HG03354 (cell line): Measurements from ENCODE around the gene UBE2V1.
"Not testable (repeated sequence)": the region's sequence is repeated elsewhere in the genome, so short reads cannot be mapped to it uniquely, and the experiment has no call there.

Source experiments
- ATAC-seq: cut with Tn5 transposase; IDR thresholded peaks from one replicate; pipeline ENCODE4 v1.9.1; 2021; ENCODE audit warnings: mild to moderate bottlenecking; ENCODE audit not compliant: unreplicated experiment, poor library complexity, severe bottlenecking

Gene UBE2V1

DNA sequence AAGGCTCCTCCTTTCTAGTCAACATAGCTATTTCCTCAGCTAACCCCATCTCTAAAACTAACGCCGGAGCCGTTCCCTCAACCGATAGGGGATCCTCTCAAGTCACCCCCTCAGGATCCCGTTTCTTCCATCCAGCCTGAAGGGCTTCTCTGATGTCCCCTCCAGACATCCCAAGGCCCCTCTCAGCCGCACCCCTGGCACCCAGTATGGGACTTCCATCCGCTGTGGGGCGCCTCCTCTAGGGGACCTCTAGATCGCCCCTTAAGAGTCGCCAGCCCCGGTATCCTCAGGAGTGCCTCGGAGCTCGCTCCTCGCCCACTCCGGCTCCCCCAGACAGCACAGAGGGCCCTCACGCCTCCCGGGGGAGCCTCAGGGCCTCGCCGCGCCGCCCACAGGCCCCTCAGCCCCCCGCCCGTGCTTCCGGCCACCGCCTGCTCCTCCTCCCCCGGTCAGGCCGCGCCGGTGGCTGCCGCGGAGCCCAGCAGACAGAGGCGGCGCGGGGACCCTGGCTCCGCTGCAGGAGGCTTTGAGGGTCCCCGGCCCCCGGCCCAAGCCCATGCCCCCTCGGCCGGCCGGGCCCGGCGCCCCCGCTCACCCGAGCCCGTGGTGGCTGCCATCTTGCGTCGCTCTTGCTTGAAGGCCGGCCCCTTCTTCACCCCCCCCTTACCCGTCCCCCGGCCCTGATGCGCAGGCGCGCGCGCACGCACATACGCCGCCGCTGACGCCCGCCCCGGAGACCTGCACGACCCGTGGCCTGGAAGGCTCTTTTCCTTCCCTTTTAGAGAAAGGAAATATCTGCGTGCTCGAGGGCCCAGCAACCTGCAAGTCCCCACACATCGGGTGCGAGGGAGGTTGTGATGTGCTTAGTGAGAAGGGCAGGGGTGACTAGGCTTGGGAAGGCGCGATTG, at the start of gene UBE2V1:
TSS of gene UBE2V1 (minus strand) at position 639 of the 908 bp plus-strand sequence. CDS start at position 617, 22 bp downstream.
- peak; percentile 47 for ATAC-seq

DNA sequence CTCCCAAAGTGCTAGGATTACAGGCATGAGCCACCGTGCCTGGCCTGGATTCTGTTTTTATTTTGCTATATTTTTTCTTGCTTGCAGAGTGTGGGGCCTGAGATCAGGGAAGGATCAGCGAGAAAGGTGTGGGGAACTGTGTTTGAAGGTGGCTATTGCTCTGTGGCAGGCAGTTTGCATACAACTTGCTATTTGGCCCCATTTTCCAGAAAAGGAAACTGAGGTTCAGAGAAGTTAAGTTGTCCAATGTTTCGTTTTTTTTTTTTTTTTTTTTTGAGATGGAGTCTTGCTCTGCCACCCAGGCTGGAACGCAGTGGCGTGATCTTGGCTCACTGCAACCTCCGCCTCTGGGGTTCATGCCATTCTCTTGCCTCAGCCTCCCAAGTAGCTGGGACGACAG, 48.5 kb upstream of the UBE2V1 start:
- not testable (repeated sequence) for ATAC-seq

- ATAC-seq: peak; percentile 91
Measured at GRCh38 chr20:50153500-50154377, 40.8 kb upstream of the UBE2V1 start, which contains the start of gene PEDS1. PEDS1 (minus strand) TSS chr20:50153723; CDS start chr20:50153637, 86 bp downstream.

DNA sequence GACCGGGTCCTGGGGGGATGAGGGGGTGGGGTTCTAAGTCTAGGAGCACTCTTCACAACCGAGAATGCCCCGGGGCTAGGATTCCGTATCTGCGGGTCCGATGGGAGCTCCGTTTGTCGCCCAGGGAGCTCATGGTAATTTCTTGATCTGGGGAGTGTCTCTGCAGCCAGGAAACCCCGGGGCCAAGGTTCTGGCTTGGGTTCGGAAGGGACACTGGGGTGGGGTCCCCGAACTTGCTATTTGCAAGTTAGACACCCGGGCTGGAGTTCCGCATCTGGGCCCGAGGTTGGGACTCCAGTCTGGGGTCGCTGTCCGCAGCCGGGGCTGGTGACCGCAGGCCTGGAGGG, 40.2 kb upstream of the UBE2V1 start:
- ATAC-seq: peak; percentile 24

DNA sequence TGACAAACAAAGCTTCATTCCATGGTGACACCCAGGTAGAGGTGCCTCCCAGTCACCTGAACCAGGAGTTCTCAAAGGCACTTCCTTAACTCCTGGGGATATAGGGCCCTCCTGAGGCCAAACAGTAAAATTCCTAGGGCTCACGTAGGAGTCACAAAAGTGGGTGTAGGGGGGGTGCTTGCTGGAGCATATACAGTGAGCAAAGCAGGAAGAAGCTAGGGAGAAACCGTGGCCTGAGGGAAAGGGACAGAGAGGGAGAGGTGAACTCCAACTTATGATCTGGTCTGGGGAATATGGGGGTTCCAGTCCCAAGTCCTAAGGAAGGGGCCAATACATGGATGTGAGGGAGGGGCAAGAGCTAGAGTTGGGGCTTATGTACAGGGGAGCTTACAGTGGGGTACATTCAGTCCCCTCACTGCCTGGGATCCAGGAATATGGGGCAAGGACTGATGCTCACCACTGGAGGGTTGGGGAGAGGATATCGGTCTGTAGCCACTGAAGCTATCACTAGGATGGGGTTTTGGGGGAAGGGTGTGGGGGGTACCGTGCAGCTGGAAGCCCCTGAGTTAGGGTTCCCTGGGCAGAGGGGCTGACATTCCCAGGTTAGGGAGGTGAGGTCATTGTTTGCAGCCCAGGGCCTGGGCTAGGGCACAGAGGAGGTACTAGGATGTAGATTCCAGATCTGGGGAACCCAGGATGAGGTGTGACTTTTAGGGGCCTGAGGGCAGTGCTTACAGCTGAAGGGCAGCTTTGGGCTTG, 39.6 kb upstream of the UBE2V1 start:
- no peak for ATAC-seq

GRCh38 chr20:50151034-50151743, 38.2 kb upstream of the UBE2V1 start:
- ATAC-seq: no peak

DNA sequence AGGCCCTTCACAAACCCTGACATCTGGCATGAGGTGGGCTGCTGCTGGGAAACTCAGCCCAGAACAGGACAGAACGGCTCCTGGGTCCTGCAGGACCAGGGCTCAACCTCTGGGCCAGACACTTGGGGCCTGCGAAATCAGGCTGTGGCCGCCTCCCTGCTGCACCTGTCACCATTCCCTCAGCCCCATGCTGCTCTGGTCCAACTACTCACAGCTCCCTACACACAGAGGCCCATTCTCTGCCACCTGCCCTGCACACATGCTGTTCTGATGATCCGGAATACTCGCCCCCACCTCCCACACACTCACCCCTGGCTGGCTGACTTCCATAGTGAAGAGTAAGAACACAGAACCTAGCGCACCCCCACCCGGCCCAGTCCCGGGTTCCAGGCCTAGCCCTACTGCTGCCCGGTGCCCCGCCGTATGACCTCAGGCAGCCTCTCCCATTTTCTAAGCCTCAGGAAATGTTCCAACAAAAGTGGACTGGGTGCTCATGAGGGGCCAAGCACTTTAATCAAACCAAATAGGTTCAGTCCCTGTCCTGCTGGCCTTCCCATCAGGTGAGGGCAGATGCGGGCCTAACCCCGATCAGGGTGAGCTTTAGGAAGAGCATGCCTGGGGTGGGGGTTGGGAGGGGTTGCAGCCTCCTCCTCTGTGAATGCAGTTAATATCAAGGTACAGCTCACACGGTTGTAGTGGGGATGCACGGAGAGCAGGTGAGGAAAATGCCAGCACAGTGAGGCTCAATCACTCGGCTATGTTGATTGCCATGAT, 36.7 kb upstream of the UBE2V1 start:
- ATAC-seq: no peak

GRCh38 chr20:50146732-50147662, 34.0 kb upstream of the UBE2V1 start:
- peak; percentile 69 for ATAC-seq

GRCh38 chr20:50146214-50146613, 33.3 kb upstream of the UBE2V1 start:
- ATAC-seq: no peak

DNA sequence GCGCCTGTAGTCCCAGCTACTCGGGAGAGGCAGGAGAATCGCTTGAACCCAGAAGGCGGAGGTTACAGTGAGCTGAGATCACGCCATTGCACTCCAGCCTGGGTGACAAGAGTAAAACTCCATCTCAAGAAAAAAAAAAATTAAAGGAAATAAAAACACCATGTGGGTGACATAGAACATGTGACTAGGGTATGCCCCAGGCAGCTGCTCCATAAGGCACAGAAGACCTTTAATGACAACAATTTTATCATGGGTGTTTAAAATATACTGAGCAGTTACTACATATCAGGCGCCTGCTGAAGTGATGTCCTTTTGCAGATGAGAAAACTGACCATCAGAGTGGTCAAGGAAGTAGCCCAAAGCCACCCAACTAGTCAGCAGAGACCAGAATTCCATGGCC, 32.6 kb upstream of the UBE2V1 start:
- no peak for ATAC-seq

GRCh38 chr20:50144362-50144761, 31.4 kb upstream of the UBE2V1 start:
- ATAC-seq: no peak

DNA sequence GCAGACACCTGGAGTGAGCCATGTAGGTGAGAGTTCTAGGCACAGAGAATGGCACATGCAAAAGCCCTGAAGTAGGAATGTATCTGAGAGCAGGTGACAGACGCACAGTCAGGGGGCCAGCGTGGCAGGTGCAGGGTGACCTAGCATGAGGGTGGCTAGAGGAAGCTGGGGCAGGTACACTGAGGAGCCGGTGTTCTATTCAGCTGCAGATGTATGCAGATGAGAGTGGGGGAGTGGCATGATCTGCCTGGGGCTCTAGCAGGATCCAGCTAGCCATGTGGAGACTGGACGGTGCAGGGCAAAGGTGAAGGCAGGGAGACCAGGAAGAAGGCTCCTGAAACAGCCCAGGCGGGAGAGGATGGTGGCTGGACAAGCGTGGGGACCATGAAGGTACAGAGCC, 29.9 kb upstream of the UBE2V1 start:
- ATAC-seq: no peak

DNA sequence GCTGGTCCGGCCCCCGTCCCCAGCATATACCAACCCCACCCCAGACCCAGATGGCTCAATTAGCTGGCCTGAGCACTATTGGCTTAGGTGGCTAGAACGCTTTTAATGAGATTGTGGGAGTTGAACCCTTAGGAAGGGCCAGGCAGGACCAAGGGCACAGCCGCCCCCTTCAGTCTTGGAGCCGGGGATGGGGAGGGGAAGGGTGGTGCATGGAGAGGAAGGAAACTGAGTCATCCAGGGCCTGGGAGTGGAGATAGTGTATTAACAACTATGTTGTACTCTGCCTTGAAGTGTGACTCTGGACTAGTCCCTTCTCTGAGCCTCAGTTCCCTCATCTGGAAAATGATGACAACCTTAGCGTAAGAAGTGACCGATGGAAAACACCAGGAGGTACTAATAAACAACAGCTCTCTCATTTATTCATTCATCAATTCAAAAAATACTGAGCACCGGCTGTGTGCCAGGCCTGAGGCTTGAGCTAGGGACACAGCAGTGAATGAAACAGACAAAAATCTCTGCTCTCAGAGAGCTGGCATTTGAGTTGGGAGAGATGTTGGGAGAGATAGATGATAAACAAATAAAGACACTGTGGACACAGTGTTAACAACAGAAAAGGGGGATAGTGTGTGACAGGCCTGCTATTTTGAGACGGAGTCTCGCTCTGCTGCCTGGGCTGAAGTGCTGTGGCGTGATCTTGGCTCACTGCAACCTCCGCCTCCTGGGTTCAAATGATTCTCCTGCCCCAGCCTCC, 29.0 kb upstream of the UBE2V1 start:
- ATAC-seq: no peak

DNA sequence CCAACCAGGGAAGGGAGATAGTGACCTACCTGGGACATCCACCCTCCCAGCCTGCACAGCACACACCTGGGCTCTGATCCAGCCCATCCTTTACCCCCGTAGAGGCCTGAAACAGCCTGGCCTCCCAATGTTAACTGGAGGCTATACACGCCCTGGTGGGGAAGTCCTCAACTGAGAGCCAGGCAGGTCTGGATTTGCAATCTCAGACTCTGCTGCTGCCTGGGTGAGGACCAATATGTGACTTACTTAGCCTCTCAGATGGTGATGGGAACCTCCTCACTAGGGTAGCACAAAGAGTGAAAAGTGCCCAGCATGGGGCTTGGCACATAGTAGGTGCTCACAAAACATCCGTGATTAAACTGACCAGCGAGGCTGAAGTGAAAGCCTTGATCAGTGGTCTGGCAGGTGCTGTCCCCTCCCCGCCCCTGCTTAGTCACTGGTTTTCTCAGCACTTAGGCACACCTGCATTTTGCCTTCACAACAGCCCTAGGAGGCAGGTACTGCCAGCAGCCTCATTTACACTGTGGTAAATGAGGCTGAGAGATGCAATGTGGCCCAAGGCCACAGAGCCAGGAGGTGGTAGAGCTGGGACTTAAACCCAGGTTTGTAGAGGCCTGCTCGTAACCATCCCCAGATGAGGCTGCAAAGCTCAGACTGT, 28.2 kb upstream of the UBE2V1 start:
- ATAC-seq: no peak

GRCh38 chr20:50140339-50140859, 27.4 kb upstream of the UBE2V1 start:
- no peak for ATAC-seq
